SK-N-SH (cell line): ENCODE data around the gene HBA2. TPM values are rescaled to one million over a fixed set of nuclear protein-coding genes. Genes with fewer than 3 reads are reported as not detected.

Experiments used
- CTCF ChIA-PET: fragments of 300-600, 350-600 bp; formaldehyde crosslinking; extraction: SDS; loops from one replicate; lab custom pipeline; 2021; lab: Yijun Ruan, JAX
- POLR2A ChIA-PET: fragments of 350-600 bp; sonication (Branson Sonifier 250); formaldehyde crosslinking; extraction: SDS; loops from one replicate; lab custom pipeline; 2020; ENCODE audit warnings: antibody characterized with exemption, inconsistent platforms; lab: Yijun Ruan, JAX
- DNase-seq: peaks from one replicate; pipeline ENCODE4 v3.0.0; 2012
- H2AFZ ChIP-seq: fragments of 200-600 bp; sonication (generic); 2 replicates; pipeline ENCODE4 v1.8.1; 2016; ENCODE audit warnings: antibody characterized with exemption, mild to moderate bottlenecking, low read depth
- H3F3A ChIP-seq: fragments of 200-600 bp; sonication (generic); replicated peaks from 2 replicates; pipeline ENCODE3; 2016; ENCODE audit warnings: antibody characterized with exemption, mild to moderate bottlenecking; ENCODE audit not compliant: insufficient read depth
- H3K27ac ChIP-seq, 2 experiments: fragments of 200-500 bp in 1 of 2; fragments of 200-600 bp in 1 of 2; sonication (Bioruptor generic) in 1 of 2; sonication (generic), shearing (Covaris generic) in 1 of 2; 2 replicates each; pipeline versions ENCODE4 v1.5.1 to v1.6.1; 2014 to 2016; ENCODE audit warnings: low read depth in 2 of 2, inconsistent platforms in 1 of 2, low read length in 1 of 2, mild to moderate bottlenecking in 1 of 2, mixed read lengths in 1 of 2
- H3K27me3 ChIP-seq: fragments of 200-600 bp; sonication (generic), shearing (Covaris generic); 2 replicates; pipeline ENCODE4 v1.6.1; 2016; ENCODE audit warnings: mixed run types; ENCODE audit not compliant: insufficient read depth
- H3K36me3 ChIP-seq, 2 experiments: fragments of 200-500 bp in 1 of 2; fragments of 200-600 bp in 1 of 2; sonication (Bioruptor generic) in 1 of 2; sonication (generic) in 1 of 2; replicated peaks in 1 of 2; 2 replicates each; pipeline versions ENCODE3 to v1.5.1; 2014 to 2016; ENCODE audit warnings: low read length in 1 of 2, mild to moderate bottlenecking in 1 of 2; ENCODE audit not compliant: insufficient read depth in 2 of 2, control insufficient read depth in 1 of 2
- H3K4me1 ChIP-seq, 2 experiments: fragments of 200-500 bp in 1 of 2; fragments of 200-600 bp in 1 of 2; sonication (Bioruptor generic) in 1 of 2; sonication (generic), shearing (Covaris generic) in 1 of 2; 2 replicates each; pipeline versions ENCODE4 v1.5.1 to v1.6.1; 2014 to 2016; ENCODE audit warnings: low read depth in 1 of 2, low read length in 1 of 2, mixed run types in 1 of 2; ENCODE audit not compliant: insufficient read depth in 2 of 2, control insufficient read depth in 1 of 2
- H3K4me2 ChIP-seq: fragments of 200-600 bp; sonication (generic), shearing (Covaris generic); 2 replicates; pipeline ENCODE4 v1.6.1; 2017; ENCODE audit warnings: mixed run types
- H3K4me3 ChIP-seq, 2 experiments: fragments of 200-500 bp in 1 of 2; fragments of 200-600 bp in 1 of 2; sonication (Bioruptor generic) in 1 of 2; sonication (generic), shearing (Covaris generic) in 1 of 2; 2 replicates each; pipeline versions ENCODE4 v1.5.1 to v1.8.1; 2014 to 2016; ENCODE audit warnings: low read depth in 2 of 2, inconsistent platforms in 1 of 2, low read length in 1 of 2, mild to moderate bottlenecking in 1 of 2, mixed read lengths in 1 of 2, moderate library complexity in 1 of 2
- H3K79me2 ChIP-seq: fragments of 200-600 bp; sonication (generic); 2 replicates; pipeline ENCODE4 v1.8.1; 2017; ENCODE audit warnings: mild to moderate bottlenecking; ENCODE audit not compliant: insufficient read depth
- H3K9ac ChIP-seq: fragments of 200-600 bp; sonication (generic); 2 replicates; pipeline ENCODE4 v1.6.1; 2017; ENCODE audit warnings: mixed run types
- H3K9me2 ChIP-seq: fragments of 200-600 bp; sonication (generic); 2 replicates; pipeline ENCODE4 v1.6.1; 2017; ENCODE audit warnings: mixed run types
- H3K9me3 ChIP-seq: fragments of 200-600 bp; sonication (generic); 2 replicates; pipeline ENCODE4 v1.6.1; 2017; ENCODE audit warnings: mixed run types, mild to moderate bottlenecking, moderate library complexity
- H4K20me1 ChIP-seq: fragments of 200-600 bp; sonication (generic); 2 replicates; pipeline ENCODE4 v1.6.1; 2017; ENCODE audit warnings: mild to moderate bottlenecking, mixed run types; ENCODE audit not compliant: insufficient read depth
- CHD2 ChIP-seq: fragments of 150-350 bp; IDR thresholded peaks from 2 replicates; pipeline ENCODE4 v1.6.1; 2018; ENCODE audit warnings: low read length; ENCODE audit not compliant: partially characterized antibody
- CTCF ChIP-seq: fragments of 200-600 bp; sonication (generic); IDR thresholded peaks from 2 replicates; pipeline ENCODE4 v1.6.1; 2017; ENCODE audit warnings: antibody characterized with exemption, mild to moderate bottlenecking, moderate library complexity
- FOXJ3 ChIP-seq: sonication (generic); formaldehyde crosslinking; IDR thresholded peaks from 2 replicates; pipeline ENCODE4 v1.5.1; 2020; ENCODE audit warnings: mild to moderate bottlenecking, missing genetic modification reagents
- FOXM1 ChIP-seq: IDR thresholded peaks from 2 replicates; pipeline ENCODE4 v1.4.0; 2012; ENCODE audit warnings: low read depth, mild to moderate bottlenecking
- GABPA ChIP-seq: IDR thresholded peaks from 2 replicates; pipeline ENCODE4 v1.4.0; 2012; ENCODE audit warnings: low read depth, mild to moderate bottlenecking
- GATA2 ChIP-seq: sonication (generic); formaldehyde crosslinking; IDR thresholded peaks from 2 replicates; pipeline ENCODE4 v1.5.0; 2020; ENCODE audit warnings: mild to moderate bottlenecking, missing genetic modification reagents
- MXI1 ChIP-seq: IDR thresholded peaks from 2 replicates; pipeline ENCODE4 v1.6.1; 2012; ENCODE audit warnings: mild to moderate bottlenecking, low read depth, low read length, improper control_type of control experiment
- NRF1 ChIP-seq: IDR thresholded peaks from 2 replicates; pipeline ENCODE4 v1.6.1; 2012; ENCODE audit warnings: low read depth, mild to moderate bottlenecking, low read length
- POLR2AphosphoS5 ChIP-seq: IDR thresholded peaks from 2 replicates; pipeline ENCODE4 v1.6.1; 2012; ENCODE audit warnings: low read depth, low read length
- RXRA ChIP-seq: IDR thresholded peaks from 2 replicates; pipeline ENCODE4 v1.4.0; 2012; ENCODE audit warnings: low read depth, mild to moderate bottlenecking, borderline replicate concordance
- SMC3 ChIP-seq: IDR thresholded peaks from 2 replicates; pipeline ENCODE4 v1.6.1; 2012; ENCODE audit warnings: low read depth, low read length, improper control_type of control experiment
- WGBS: methylation state at CpG from one replicate; pipeline ENCODE4 v1.1.6; 2017; ENCODE audit warnings: low lambda C conversion rate; 5-methylcytosine and 5-hydroxymethylcytosine counted together
- polyA plus RNA-seq, 3 experiments: library from polyadenylated mRNA; depleted of rRNA; stranded (reverse); fragments of >200 nt; gene quantifications; 2 replicates each; pipeline ENCODE4 v1.2.3, GENCODE V29; 2012
- TF ChIP-seq, protein P1 (sequence below): IDR thresholded peaks from 2 replicates; pipeline ENCODE4 v1.4.0; 2012; ENCODE audit warnings: low read depth, borderline replicate concordance
- TF ChIP-seq, protein P2 (sequence below): fragments of 150-350 bp; IDR thresholded peaks from 2 replicates; pipeline ENCODE4 v1.6.1; 2017; ENCODE audit warnings: antibody characterized with exemption, low read length, low read depth, borderline replicate concordance

HBA2 gene
- polyA plus RNA-seq, 1 of the 3 experiments (the other 2 are of a cell fraction) = not detected

DNA sequence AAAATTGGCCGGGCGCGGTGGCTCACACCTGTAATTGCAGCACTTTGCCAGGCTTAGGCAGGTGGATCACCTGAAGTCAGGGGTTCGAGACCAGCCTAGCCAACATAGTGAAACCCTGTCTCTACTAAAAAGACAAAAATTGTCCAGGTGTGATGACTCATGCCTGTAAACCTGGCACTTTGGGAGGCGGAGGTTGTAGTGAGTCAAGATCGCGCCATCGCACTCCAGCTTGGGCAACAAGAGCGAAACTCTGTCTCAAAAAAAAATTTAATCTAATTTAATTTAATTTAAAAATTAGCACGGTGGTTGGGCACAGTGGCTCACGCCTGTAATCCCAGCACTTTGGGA lies 6.0 kb downstream of the HBA2 start (continued):
- TF ChIP-seq, protein P1, sequence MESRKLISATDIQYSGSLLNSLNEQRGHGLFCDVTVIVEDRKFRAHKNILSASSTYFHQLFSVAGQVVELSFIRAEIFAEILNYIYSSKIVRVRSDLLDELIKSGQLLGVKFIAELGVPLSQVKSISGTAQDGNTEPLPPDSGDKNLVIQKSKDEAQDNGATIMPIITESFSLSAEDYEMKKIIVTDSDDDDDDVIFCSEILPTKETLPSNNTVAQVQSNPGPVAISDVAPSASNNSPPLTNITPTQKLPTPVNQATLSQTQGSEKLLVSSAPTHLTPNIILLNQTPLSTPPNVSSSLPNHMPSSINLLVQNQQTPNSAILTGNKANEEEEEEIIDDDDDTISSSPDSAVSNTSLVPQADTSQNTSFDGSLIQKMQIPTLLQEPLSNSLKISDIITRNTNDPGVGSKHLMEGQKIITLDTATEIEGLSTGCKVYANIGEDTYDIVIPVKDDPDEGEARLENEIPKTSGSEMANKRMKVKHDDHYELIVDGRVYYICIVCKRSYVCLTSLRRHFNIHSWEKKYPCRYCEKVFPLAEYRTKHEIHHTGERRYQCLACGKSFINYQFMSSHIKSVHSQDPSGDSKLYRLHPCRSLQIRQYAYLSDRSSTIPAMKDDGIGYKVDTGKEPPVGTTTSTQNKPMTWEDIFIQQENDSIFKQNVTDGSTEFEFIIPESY = no peak
- no peak for TF ChIP-seq CHD2

DNA sequence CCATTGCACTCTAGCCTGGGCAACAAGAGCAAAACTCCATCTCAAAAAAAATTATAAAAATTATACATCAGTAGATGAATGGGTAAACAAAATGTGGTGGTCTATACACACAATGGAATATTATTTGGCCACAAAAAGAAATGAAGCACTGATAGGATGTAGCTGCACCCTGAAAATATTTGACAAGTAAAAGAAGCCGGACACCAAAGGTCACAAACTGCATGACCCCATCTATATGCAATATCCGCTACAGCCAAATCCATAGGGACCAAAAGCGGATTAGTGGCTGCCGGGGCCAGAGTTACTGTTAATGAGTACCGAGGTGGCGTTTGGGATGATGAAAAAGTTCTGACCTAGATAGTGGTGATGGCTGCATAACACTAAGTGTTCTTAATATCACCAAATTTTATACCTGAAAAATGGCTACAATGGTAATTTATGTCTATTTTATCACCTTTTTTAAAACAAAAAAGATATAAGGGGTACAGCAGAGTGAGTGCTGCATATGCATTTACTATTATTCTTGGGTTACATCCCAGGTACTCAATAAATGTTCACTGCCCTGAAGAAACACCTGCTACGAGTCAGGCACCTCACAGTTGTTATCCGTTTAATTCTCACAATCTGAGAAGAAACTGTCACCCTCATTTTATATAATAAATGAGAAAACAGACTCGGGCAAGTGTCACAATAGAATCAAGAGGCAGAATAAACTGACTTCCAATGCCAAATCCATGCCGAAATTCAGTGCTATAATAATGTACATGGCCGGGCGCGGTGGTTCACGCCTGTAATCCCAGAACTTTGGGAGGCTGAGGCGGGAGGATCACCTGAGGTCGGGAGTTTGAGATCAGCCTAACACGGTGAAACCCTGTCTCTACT lies 6.8 kb downstream of the HBA2 start:
- TF ChIP-seq GABPA = no peak
- no peak for TF ChIP-seq GATA2 (CRISPR knock-in tag)
- no peak for TF ChIP-seq POLR2AphosphoS5
- no peak for TF ChIP-seq FOXJ3 (CRISPR knock-in tag)
- no peak for TF ChIP-seq CTCF
- TF ChIP-seq RXRA = no peak
- no peak for TF ChIP-seq FOXM1
- no peak for TF ChIP-seq MXI1
- TF ChIP-seq, protein P2, sequence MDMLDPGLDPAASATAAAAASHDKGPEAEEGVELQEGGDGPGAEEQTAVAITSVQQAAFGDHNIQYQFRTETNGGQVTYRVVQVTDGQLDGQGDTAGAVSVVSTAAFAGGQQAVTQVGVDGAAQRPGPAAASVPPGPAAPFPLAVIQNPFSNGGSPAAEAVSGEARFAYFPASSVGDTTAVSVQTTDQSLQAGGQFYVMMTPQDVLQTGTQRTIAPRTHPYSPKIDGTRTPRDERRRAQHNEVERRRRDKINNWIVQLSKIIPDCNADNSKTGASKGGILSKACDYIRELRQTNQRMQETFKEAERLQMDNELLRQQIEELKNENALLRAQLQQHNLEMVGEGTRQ = no peak
- no peak for TF ChIP-seq NRF1
- no peak for TF ChIP-seq SMC3
- TF ChIP-seq CHD2 = no peak
- POLR2A ChIA-PET = interaction anchor here (1.0 kb wide), 1 partner anchor 72 kb away, joined by 3 read pairs; no protein-coding TSS in a partner anchor
- peaks cover 7% of the 10 kb centered on the region for H3F3A ChIP-seq
- peaks cover 0 to under 1% of the 10 kb centered on the region in 2 experiments for H3K36me3 ChIP-seq
- peak overlapping the region; percentile 91 for H3K4me2 ChIP-seq
- WGBS = 77% methylated on average over 17 of the region's 17 CpGs
- no peak for DNase-seq
- CTCF ChIA-PET = interaction anchor here (1.1 to 7.5 kb wide), 31 partner anchors 8 to 386 kb away, joined by 3 to 120 read pairs (median 6); partner anchors contain the start of genes AXIN1, HBM and NPRL3
- H2AFZ ChIP-seq = no peak overlapping the region
- no peak overlapping the region; a peak in 1 of 4 replicates for H3K4me3 ChIP-seq
- peaks cover 28% of the 10 kb centered on the region for H3K27me3 ChIP-seq
- H3K4me1 ChIP-seq = peaks cover 0 to 10% of the 10 kb centered on the region in 2 experiments; a peak in 1 of 4 replicates
- H4K20me1 ChIP-seq = peaks cover 17% of the 10 kb centered on the region
- H3K9me2 ChIP-seq = no peaks in the 10 kb centered on the region
- H3K9ac ChIP-seq = no peak overlapping the region
- H3K9me3 ChIP-seq = no peaks in the 10 kb centered on the region
- H3K27ac ChIP-seq = no peak overlapping the region
- no peaks in the 10 kb centered on the region for H3K79me2 ChIP-seq
